Fibroblast of skin of left quadriceps (primary cell): ENCODE results near the gene ANKH.

Experiments
- DNase-seq, 2 experiments: peaks; one replicate each; pipeline ENCODE4 v3.0.0-alpha.2; 2013; ENCODE audit warnings: low read depth in 2 of 2

Gene ANKH

DNA sequence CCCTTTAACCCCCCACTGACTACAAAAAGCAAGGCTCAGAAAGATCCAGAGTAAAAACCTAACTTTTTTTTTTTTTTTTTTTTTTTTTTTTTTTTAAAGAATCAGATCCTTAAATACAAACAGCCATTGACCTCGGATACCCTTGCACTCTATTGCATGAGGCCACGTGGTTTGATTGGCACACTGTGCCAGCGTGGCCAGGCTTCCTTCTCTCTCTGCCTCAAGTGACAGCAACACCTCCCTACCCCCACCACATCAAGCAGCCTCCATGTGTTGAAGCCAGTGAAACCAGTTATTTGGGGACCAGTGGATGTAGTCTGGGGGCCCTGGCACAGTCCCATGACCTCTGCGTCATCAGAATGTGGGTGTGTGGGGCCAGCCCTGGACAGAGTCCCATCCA is 135.6 kb downstream of the ANKH start:
- no peak for DNase-seq

- no peak for DNase-seq
These were observed 137.2 kb downstream of the ANKH start for GRCh38 chr5:14734396-14734795.

DNA sequence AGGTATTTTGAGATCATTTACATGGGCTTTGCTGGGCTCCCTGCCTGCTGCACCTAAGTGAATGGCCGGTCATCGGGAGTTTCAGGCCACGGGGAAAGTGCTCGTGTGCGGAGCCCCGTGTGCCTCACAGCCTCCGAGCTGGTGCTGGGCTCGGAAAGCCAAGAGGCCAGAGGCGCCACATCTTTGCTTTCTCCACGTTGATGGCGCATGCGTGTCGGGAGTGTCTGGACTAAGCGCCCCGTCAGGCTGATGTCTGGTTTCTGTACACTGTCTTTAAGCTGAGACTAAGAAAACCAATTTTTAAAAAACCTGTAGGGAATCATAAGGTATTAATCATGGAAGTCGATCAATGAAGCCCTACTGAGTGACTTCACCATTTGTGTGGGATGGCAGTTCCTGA is 137.9 kb downstream of the ANKH start:
- no peak for DNase-seq

GRCh38 chr5:14732991-14733390 is 138.6 kb downstream of the ANKH start:
- DNase-seq = no peak

GRCh38 chr5:14730881-14731280 is 140.7 kb downstream of the ANKH start:
- no peak for DNase-seq

DNA sequence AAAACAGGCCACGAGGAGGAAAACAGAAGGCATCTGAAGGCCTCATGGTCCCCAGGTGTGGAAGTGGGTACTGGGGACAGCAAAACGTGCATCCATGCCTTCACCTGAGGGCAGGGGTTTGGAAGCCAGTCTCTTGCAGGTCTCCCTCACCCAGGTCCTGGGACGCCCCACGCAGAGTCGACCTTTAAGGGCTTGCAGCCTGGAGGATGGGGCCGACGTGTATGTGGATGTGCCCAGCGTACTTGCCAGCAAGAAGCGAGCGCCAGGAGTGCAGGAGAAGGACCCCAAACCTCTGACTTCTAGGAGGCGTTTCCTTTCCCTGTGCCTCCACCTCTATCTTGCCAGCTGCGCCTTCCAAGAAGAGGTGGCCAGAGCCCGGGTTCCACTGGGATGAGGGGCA is 141.1 kb downstream of the ANKH start:
- no peak for DNase-seq

DNA sequence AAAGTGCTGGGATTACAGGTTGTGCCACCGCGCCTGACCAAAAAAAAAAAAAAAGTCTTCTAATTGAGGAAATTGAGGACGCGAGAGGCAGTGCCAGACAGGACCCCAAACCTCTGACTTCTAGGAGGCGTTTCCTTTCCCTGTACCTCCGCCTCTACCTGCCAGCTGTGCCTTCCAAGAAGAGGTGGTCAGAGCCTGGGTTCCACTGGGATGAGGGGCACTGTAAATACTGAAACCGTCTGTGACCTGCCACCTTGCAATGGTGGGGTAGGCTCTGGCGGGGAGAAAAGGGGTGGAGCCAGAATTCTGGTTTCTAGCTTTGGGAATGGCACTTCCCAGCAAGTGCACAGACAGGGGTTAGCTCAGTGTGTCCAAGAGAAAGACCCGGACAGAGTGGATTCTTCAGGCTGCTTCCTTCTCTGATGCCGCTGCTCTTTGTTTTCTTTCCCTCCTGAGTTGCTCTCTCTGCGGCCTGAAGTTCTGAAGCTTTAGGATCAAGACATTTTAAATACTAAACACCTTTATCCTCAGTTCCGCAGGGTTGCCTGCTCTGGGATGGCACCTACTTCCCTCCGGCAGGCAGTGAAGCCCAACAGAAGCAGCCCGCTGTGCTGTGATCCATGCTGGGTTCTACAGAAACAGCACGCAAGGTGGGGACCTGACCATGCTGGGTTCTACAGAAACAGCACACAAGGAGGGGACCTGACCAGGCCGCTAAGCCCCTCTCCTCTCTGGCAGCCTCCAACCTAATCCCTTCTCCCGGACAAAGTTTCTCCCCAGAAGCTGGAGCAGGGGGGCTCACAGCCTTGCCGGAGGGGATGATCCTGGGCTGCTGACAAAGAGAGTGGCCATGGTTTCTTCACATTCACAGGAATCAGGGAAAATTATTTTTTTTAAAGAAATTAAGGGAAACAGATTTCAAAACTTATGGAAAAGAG is 141.9 kb downstream of the ANKH start:
- no peak for DNase-seq

DNA sequence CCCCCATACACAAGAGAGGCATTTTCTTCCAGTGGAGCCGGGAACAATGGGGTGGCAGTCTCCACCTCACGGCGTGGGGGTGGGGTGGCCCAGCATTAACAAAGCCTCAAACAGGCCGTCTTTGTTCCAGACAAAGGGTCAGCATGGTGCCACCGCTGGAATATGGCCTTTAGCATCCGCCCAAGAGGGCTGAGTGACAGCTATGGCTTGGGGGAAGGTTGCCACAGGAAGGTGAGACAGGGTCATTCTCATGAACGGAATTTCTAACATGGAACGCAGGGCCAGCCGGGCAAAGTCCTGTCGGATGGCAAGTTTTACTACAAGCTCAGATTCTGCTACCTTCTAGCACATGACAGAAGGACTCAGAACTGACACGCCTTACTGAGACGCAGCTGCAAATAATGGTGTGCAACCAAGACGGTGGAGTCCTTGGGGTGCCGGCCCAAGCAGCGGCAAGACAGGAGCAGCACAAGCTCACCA is 143.1 kb downstream of the ANKH start:
- no peak for DNase-seq

GRCh38 chr5:14727928-14728458 is 143.6 kb downstream of the ANKH start:
- no peak for DNase-seq

GRCh38 chr5:14727428-14727865 is 144.1 kb downstream of the ANKH start:
- peak; percentile 50 to 51 for DNase-seq

DNA sequence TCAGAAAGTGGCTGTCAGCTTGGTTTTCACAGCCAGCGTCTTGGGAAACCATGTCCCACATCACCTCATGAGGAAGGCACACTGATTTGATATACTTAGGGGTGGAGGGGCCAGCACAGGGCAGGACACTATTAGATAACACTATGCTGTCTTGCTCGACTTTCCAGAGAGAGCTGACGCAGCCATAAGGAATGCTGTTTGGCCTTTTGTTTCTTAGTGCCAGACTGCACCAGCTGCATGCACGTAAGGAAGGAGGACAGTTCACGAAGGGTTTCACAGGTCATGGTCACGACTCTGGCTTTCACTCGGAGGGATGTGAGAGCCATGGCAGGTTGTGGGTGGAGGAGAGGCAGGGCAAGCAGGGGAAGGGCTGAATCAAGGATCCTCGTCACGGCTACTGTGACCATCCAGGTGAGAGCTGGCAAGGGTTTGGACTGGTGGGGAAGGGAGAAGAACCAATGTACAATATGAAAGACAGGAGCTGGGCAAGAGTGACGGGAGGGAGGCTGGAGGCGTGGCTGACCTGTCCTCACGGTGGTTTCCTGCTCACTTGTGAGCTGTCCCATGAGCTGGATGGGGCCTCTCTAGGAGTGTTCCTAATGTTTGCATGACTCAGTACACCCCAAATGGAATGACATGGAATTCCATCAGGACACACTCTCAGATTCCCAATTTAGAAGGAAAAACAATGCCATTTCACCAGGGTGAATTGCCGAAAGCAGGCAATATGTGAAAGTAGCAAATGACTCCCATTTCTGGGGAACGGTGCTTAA is 145.3 kb downstream of the ANKH start:
- no peak for DNase-seq

DNA sequence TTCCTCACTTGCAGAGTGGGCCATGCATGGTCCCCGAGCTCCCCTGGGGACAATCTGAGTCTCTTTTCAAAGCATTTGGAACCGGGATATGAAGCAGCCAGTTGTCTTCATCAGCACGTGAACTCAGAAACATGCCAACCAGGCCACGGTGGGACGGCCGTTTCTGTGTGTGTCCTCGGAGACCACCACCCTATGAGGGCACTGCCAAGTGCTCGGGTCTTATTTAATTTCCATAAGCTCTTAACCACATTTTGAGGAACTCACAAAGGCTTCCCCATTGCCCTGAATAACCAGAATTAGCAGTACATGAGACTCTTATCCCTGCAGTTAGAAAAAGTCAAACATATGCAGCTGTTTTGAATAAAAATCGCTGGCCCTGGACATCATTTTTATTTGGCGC is 146.9 kb downstream of the ANKH start:
- no peak for DNase-seq

GRCh38 chr5:14723701-14724132 is 147.9 kb downstream of the ANKH start:
- DNase-seq = no peak

GRCh38 chr5:14722923-14723322 is 148.7 kb downstream of the ANKH start:
- no peak for DNase-seq

GRCh38 chr5:14721990-14722656 is 149.5 kb downstream of the ANKH start:
- no peak for DNase-seq

DNA sequence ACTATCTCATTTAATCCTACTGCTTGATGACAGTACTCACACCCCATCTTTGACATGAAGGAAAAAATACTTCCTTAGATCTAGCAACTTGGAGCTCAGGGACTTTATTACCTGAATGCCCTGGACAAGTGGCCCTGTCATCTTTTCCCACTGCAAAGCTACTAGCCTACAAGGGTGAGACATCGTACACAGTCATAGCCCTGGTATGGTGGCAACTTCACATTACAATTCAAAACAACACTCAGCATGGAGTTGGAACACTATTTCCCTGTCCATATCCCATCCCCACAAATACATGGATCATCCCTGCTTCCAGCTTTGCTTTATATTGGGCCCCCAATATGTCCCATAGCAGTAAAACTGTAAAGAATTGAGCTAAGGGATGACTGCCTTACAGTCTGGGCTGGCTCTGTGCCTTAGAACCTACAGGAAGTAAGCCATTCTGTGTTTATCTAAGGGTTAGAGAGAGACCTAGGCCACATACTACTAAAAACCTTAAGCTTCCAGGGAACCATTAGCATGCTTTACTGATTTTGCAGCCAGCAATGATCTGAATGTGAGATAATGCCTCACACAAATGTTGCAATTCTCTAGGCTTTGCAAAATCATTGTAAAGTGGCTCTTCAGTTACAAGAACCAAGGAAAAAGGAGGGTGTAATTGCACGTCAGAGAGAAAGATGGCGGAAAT is 151.2 kb downstream of the ANKH start:
- DNase-seq = peak; percentile 22 to 30

GRCh38 chr5:14718778-14719177 is 152.8 kb downstream of the ANKH start:
- no peak for DNase-seq

DNA sequence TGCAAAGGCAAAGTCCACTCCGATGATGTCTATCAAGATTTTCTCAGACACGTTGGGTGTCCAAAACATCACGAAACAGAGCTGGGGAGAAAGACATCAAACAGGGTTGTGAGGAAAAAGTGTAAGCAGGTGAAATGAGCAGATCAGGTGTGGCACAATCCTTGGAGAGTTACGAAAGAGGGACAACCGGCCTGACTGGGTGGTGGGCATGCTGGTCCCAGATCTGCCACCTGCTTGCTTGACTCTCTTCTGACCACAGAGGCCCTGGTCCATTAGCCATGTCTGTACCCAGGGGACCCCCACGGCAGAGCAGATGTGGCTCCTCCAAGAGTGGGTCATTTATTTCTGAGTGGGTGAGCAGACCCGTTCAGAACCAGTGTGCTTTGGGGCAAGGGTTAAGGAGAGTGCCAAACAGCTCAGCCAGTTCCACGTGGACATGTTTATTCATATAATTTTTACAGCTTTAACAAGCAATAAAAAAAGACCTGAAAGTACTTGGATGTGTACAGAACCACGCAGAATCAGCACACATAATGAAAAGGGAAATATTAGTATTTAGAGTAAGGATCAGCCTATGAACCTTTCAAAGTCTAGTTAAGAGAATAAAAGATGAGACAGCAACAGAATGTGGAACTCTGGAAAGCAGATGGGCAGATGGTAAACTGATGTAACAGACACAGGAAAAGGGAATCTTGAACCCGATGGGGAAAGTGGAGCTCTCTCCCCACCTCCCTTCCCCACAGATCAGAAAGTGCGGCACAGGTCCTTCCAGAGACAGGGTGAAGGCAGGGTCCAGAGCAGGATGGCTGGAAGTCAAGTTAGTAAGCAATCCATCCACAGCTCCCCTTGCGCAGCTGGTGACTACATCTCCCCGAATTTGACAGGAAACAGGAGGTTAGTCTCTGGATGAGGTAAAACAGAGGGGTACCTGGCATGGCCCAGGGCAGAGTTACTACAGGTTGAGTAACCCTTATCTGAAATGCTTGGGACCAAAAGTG is 154.5 kb downstream of the ANKH start:
- no peak for DNase-seq

- DNase-seq = peak in 1 of 2 experiments; percentile 21
These were observed 156.1 kb downstream of the ANKH start for GRCh38 chr5:14715481-14715880.

DNA sequence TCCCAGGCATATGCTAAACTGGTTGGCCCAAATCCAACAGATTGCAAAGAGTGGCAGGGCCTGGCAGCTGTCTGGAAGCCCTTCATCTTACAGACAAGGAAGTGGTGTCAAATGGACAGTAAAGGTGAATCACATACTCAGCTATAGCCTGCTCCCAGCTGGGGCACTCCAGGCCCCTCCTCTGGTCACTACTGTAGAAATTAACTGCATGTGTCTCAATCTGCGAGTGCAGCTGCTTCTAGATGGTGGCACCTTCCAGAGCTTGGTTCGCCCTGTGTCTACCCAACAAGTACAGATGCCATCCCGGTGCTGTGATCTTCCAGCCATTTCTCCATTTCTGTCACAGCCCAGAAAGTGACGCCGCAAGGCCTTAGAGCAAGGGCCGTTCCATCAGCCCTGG is 156.9 kb downstream of the ANKH start:
- DNase-seq = no peak
